Testis (tissue), 3 donors: Measurements from ENCODE around the gene TF. TPM values are rescaled to one million over a fixed set of nuclear protein-coding genes. Genes with fewer than 3 reads are reported as not detected.

Experiments used
- DNase-seq: peaks from one replicate; pipeline ENCODE4 v3.0.0-alpha.2; 2019
- H3K27ac ChIP-seq, 2 donors: fragments of 200-600 bp; sonication (generic); one replicate each; pipeline ENCODE4 v1.5.1; 2019
- H3K27me3 ChIP-seq: fragments of 200-600 bp; sonication (generic); one replicate; pipeline ENCODE4 v1.5.1; 2019
- H3K36me3 ChIP-seq: fragments of 200-600 bp; sonication (generic); one replicate; pipeline ENCODE4 v1.5.1; 2017; ENCODE audit warnings: low read depth; ENCODE audit errors: missing control alignments
- H3K4me1 ChIP-seq: fragments of 200-600 bp; sonication (generic); one replicate; pipeline ENCODE4 v1.5.1; 2019
- H3K4me3 ChIP-seq, 2 donors: fragments of 200-600 bp; sonication (generic); one replicate each; pipeline ENCODE4 v1.5.1; 2017 to 2019
- H3K9me3 ChIP-seq: fragments of 200-600 bp; sonication (generic); one replicate; pipeline ENCODE4 v1.5.1; 2017
- CTCF ChIP-seq, 3 experiments: fragments of 450-650 bp in 2 of 3; fragments of 200-600 bp in 1 of 3; sonication (generic) in 1 of 3; IDR thresholded peaks; one replicate each; pipeline ENCODE4 v1.5.1; 2016 to 2019; ENCODE audit warnings: antibody characterized with exemption in 3 of 3, mild to moderate bottlenecking in 2 of 3, moderate library complexity in 1 of 3
- POLR2A ChIP-seq: fragments of 450-650 bp; IDR thresholded peaks from one replicate; pipeline ENCODE4 v1.6.1; 2017; ENCODE audit warnings: antibody characterized with exemption, mild to moderate bottlenecking, moderate library complexity
- WGBS, 2 donors: methylation state at CpG; one replicate each; pipeline ENCODE4 v1.1.5; 2018; 5-methylcytosine and 5-hydroxymethylcytosine counted together
- intact Hi-C: fragments of 100-400 bp; cut with DNase I; formaldehyde crosslinking; loops from one replicate; pipeline ENCODE4 v1.15.1; 2023; ENCODE audit warnings: low total_unique reads
- polyA plus RNA-seq: library from polyadenylated mRNA; stranded (reverse); fragments of 350-450 nt; fragmentation: Illumina TruSeq; extraction: RNeasy Lipid Tissue Mini Kit (QIAGEN cat#74804); gene quantifications from one replicate; pipeline ENCODE4 v1.2.3, GENCODE V29; 2014; ENCODE audit warnings: low read depth, low replicate concordance; ENCODE audit not compliant: insufficient read depth
- total RNA-seq, 2 donors: library from RNA; depleted of rRNA; stranded (reverse); fragments of >200 nt; gene quantifications; one replicate each; pipeline ENCODE4 v1.2.3, GENCODE V29; 2016

The TF gene
- total and polyA plus RNA-seq, 3 donors from 2014 or later, result 53.1 to 165 (median 60.2) TPM

GRCh38 chr3:133709139-133709750 is 36.9 kb upstream of the TF start:
- WGBS, 2 donors, result 71 to 89% methylated on average over 2 to 3 of the region's 3 CpGs
- no peaks in the 10 kb centered on the region for H3K9me3 ChIP-seq
- no peaks in the 10 kb centered on the region for H3K27me3 ChIP-seq
- no peaks in the 10 kb centered on the region for H3K36me3 ChIP-seq
- intact Hi-C loops, result no loop called here
- TF ChIP-seq CTCF (IDR thresholded peaks at IDR 0.05) (no peak), POLR2A (no peak)
- H3K27ac ChIP-seq, result no peak overlapping the region
- H3K4me3 ChIP-seq, result no peak overlapping the region
- DNase-seq, result no peak
- no peaks in the 10 kb centered on the region for H3K4me1 ChIP-seq

- no peak for TF ChIP-seq POLR2A
- no peak for TF ChIP-seq CTCF (IDR thresholded peaks at IDR 0.05)
- 82 to 87% methylated on average over 4 of the region's 4 CpGs for WGBS, 2 donors
- Histone ChIP-seq H3K27me3 (no peaks in the 10 kb centered on the region), H3K36me3 (no peaks in the 10 kb centered on the region), H3K27ac (no peak overlapping the region), H3K9me3 (no peaks in the 10 kb centered on the region), H3K4me1 (no peaks in the 10 kb centered on the region), H3K4me3 (no peak overlapping the region)
- no peak for DNase-seq
- intact Hi-C loops, result no loop called here
Observed at GRCh38 chr3:133711013-133711412, 35.2 kb upstream of the TF start.

- intact Hi-C loops, result no loop called here
- Histone ChIP-seq H3K36me3 (no peaks in the 10 kb centered on the region), H3K4me1 (no peaks in the 10 kb centered on the region), H3K4me3 (no peak overlapping the region), H3K27ac (no peak overlapping the region), H3K27me3 (no peaks in the 10 kb centered on the region), H3K9me3 (no peaks in the 10 kb centered on the region)
- 83 to 94% methylated on average over 5 of the region's 5 CpGs for WGBS, 2 donors
- no peak for DNase-seq
- no peak for TF ChIP-seq POLR2A
- no peak for TF ChIP-seq CTCF (IDR thresholded peaks at IDR 0.05)
Observed at GRCh38 chr3:133712017-133712416, 34.2 kb upstream of the TF start.

GRCh38 chr3:133713347-133713746 is 32.8 kb upstream of the TF start:
- Histone ChIP-seq H3K4me3 (no peak overlapping the region), H3K4me1 (no peaks in the 10 kb centered on the region), H3K27ac (no peak overlapping the region), H3K36me3 (no peaks in the 10 kb centered on the region), H3K9me3 (no peaks in the 10 kb centered on the region), H3K27me3 (no peaks in the 10 kb centered on the region)
- no peak for DNase-seq
- no peak for TF ChIP-seq CTCF (IDR thresholded peaks at IDR 0.05)
- no peak for TF ChIP-seq POLR2A
- intact Hi-C loops, result no loop called here
- WGBS, 2 donors, result 71 to 78% methylated on average over 5 of the region's 5 CpGs

- Histone ChIP-seq H3K9me3 (no peaks in the 10 kb centered on the region), H3K4me3 (no peak overlapping the region), H3K4me1 (no peaks in the 10 kb centered on the region), H3K36me3 (no peaks in the 10 kb centered on the region), H3K27ac (no peak overlapping the region), H3K27me3 (no peaks in the 10 kb centered on the region)
- intact Hi-C loops, result no loop called here
- TF ChIP-seq CTCF (IDR thresholded peaks at IDR 0.05), result no peak
- TF ChIP-seq POLR2A, result no peak
- DNase-seq, result no peak
- WGBS, 2 donors, result 72 to 78% methylated on average over 3 of the region's 3 CpGs
Observed at GRCh38 chr3:133717424-133717823, 28.8 kb upstream of the TF start.
